GM19452 (cell line): Measurements from ENCODE around the gene RTL10.

Experiments used
- ATAC-seq: cut with Tn5 transposase; IDR thresholded peaks from one replicate; pipeline ENCODE4 v1.9.1; 2021; ENCODE audit not compliant: unreplicated experiment

The RTL10 gene

GRCh38 chr22:19811811-19812771 lies 42.6 kb downstream of the RTL10 start:
- no peak for ATAC-seq

DNA sequence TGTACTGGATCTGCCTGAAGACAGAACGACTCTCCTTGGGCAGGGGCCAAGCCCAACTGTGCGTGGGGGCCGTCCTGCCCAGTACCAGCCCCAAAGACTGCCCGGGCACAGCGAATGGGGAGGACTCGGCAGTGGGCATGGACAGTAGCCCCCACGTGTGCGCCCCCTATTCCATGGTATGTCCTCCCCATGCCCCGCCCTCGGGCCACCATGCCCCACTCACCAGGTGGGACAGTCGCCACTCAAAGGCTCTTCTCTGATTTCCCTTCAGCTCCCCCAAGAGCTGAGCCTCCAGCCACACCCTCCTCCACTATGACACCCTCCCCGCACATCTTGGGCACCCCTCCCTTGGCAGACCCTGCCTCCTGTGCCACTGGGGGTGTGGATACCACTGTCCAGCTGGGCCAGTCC lies 43.5 kb downstream of the RTL10 start:
- ATAC-seq = no peak

DNA sequence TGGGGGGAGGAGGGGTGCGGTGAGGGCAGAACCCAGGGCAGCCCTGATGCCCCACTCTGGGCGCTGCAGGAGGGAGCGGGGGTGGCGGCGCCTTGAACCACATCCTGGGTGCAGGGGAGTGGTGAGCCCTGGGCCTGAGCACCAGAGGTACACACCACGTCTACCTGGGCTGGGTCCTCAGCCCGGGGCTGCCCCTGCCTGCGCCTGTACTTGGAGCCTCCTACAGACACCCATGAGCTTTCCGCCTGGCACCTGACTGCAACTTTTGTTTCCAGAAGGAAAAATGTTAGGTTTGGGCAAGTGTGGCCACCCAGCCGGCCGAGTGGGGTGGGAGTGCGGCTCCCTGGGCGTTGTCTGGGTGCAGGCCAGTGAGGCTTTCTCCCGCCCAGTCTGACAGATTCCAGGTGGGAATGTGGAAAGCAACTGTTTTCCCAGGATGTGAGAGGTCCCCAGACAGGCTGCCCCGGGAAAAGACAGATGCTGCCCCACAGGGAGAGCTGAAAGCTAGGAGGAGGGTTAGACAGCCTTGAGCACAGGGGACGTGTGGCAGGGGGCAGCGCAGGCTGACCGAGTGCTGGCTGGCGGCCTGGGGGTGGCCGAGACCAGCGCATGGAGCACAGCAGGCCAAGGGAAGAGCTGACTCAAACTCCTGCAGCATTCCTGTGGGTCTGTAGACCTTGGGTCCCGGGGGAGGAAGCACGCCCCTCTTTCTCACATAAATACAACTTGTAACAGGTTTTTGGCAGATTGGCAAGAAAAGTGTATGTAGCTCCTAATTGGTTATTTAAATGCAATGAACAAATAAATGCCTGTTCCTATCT lies 44.1 kb downstream of the RTL10 start:
- ATAC-seq = no peak

GRCh38 chr22:19809741-19810140 lies 44.9 kb downstream of the RTL10 start:
- ATAC-seq = no peak

GRCh38 chr22:19808873-19809478 lies 45.7 kb downstream of the RTL10 start:
- no peak for ATAC-seq

DNA sequence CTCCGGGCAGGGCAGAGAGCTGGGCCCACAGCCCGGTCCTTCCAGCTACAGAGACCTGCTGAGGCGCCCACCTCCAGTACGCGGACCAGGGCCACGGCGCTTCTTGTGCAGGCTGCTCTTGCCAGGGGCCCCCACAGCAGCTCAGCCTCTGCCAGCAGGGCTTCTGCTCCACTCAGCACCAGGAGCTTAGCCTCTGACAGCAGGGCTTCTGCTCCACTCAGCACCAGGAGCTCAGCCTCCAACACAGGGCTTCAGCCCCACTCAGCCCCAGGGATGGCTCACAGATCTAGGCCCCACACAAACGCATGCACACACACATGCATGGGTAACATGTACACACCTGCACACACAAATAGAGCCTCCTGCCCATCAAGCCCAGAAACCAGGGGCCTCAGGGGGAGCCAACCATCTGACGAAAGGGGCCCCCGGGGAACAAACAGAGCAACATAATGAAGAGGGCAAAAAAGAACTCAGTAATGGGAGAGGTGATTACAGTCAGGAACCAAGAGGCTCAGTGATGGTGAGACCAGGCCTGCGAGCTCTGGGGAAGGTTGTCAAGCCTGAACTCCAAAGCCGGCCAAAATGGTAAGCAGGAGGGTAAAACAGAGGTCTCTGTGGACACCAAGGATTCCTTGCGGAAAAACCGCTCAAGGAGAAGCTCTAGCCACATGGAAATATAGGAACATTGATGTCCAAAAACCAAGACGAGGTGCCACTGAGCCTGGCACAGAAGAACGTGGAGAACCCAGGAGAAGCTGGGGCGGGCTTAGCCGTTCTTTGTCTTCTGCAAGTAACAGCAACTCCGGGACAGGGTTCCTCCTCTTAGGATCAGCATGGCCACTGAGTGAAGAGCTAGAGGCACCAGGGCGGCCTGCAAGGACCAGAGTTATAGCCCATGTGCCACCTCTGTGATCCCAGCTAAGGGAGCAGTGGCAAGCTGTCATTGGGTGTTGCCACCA lies 46.5 kb downstream of the RTL10 start:
- no peak for ATAC-seq

- ATAC-seq = no peak
Observed at GRCh38 chr22:19807161-19807913, 47.3 kb downstream of the RTL10 start.

- ATAC-seq = no peak
Observed at GRCh38 chr22:19806213-19807160, 48.2 kb downstream of the RTL10 start.

DNA sequence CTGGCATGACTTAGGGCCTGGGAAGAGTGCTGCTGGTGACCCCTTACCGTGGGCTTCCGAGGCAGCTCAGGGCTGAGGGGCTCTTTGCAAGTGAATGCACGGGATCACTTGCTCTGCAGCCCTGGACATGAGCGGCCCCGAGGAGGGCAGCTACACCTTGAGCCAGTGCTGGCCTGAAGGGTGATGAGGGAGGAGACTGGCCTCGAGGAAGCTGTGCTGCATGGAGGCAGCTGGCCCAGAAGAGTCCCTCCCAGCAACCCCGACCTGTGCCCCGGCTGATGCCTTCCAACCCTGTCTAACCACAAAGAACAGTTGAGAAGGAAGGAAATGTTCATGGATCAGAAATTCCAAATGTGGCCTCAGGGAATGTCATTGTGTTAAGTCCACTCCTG lies 48.9 kb downstream of the RTL10 start:
- no peak for ATAC-seq
